ENCODE results near the gene PPIP5K2. TPM values are rescaled to one million over a fixed set of nuclear protein-coding genes. Genes with fewer than 3 reads are reported as not detected.
"Not testable (repeated sequence)": the region's sequence is repeated elsewhere in the genome, so short reads cannot be mapped to it uniquely, and the experiment has no call there.

Gene PPIP5K2
- 100 to 1,000 TPM in 1 of 4 donors, 10 to 100 TPM in 3; 82.9 to 109 (median 85.3) TPM for polyA plus RNA-seq (ENCODE audit: insufficient read length in 4 of 4)

DNA sequence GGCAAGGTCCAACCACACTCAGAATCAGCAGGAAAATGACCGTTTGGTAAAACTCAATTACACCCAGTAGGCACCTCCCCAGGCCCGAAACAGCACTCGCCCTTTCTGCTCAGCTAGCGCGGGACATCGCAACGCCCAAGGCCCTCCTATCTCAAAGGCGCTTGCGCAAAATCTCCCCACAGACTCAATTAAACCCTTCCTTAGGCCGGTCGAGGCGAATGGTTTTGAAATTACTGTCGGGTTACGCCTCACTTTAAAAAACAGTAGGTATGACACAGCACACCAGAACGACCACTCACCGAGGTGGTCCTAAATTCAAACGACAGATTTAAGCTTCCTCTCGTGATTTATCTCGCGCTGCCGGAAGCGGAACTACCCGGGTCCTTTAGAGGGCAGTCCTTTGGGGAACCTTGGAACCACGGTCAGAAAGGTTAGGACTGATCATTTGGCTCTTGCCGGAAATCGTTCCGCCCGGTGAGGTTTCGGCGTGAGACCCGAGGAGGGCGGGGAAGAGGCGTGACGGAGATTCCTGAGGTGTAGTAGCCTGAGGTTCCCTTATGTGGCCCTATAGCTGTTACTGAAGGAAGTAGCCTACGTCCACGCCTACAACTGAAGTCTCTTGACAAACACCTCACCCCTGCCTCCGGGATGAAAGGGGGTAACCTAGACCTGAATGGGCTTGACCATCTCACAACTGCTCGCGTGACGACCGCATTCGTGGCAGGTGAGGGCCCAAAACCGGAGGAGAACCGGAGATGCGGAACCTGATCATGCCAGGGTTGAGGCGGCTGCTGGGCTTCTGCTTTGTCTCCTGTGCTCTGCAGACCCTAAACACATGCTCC lies at the start of gene PPIP5K2, which contains the start of gene GIN1:
PPIP5K2 (plus strand) TSS at position 537 of the 842 bp plus-strand sequence. CDS start 9,289 bp downstream, outside the sequence.
GIN1 (minus strand) TSS at position 374 of the 842 bp plus-strand sequence. CDS start 11,431 bp downstream, outside the sequence.
- peak; percentile 94 to 98 (median 96) for DNase-seq (ENCODE audit: low read depth in 4 of 4, low spot score in 3 of 4)

DNA sequence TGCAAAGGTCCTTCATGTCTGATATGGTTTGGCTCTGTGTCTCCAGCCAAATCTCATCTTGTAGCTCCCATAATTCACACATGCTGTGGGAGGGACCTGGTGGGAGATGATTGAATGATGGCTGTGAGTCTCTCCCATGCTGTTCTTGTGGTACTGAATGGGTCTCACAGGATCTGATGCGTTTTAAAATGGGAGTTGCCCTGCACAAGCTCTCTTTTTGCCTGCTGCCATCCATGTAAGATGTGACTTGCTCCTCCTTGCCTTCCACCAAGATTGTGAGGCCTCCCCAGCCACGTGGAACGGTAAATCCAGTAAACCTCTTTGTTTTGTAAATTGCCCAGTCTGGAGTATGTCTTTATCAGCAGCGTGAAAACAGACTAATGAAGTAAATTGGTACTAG lies 46.6 kb upstream of the PPIP5K2 start:
- DNase-seq (ENCODE audit: low read depth in 4 of 4, low spot score in 3 of 4), result not testable (repeated sequence)

DNA sequence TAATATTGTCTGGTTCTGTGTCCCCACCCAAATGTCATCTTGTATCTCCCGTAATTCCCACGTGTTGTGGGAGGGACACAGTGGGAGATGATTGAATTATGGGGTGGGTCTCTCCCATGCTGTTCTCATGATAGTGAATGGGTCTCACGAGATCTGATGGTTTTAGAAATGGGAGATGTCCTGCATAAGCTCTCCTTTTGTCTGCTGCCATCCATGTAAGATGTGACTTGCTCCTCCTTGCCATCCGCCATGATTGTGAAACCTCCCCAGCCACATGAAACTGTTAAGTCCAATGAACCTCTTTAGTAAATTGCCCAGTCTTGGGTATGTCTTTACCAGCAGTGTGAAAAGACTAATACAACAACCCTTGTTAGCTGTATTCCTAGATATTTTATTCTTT lies 44.7 kb upstream of the PPIP5K2 start:
- DNase-seq (ENCODE audit: low read depth in 4 of 4, low spot score in 3 of 4), result no peak

DNA sequence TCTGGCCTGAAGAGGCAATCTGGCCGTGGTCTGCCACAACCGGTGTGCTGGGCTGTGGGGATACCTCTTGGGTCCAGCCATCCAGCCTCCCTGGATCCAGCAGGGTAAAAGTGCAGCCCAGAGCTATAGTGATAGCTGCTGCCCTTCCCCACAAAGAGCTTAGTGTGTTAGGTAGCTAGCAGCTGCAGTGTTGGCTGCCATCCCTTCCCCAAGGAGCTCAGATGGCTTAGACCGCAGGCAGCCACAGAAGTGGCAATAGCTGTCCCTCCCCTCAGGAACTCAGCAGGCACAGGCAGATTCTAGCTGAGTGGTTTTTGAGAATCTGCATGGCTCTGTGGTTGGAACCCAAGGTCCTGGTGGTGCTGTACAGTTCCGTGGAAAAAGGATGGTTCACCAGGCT lies 40.3 kb upstream of the PPIP5K2 start:
- no peak for DNase-seq (ENCODE audit: low read depth in 4 of 4, low spot score in 3 of 4)

DNA sequence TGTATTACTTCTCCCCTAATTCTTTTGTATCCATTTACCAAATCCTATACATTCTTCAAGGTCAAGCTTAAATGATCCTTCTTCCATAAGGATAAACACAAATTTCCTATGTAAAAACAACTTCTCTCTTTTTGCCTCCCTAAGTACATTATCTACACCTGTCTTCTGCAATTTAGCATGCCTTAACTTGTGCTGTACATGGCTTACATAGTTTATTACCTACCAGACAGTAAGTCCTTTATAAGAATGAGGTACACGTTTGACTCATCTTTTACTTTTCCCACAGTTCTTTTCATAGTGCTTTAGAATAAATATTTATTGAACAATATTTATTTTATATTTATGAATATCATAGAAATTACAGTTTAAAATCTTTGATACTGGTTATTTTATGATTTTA lies 33.6 kb upstream of the PPIP5K2 start:
- no peak for DNase-seq (ENCODE audit: low read depth in 4 of 4, low spot score in 3 of 4)

DNA sequence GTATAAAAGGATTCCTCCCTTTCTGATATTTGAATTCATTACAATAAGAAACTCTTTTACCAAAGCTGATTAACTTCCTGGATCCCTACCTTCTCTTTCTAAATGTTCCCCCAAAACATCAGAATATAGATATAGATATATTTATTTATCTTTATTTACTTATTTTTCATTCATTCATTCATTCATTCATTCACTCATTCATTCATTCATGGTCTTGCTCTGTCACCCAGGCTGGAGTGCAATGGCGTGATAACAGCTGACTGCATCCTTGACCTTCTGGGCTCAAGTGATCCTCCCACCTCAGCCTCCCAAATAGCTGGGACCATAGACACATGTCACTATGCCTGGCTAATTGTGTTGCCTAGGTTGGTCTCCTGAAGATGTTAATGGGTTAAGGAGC lies 30.8 kb upstream of the PPIP5K2 start:
- no peak for DNase-seq (ENCODE audit: low read depth in 4 of 4, low spot score in 3 of 4)

DNA sequence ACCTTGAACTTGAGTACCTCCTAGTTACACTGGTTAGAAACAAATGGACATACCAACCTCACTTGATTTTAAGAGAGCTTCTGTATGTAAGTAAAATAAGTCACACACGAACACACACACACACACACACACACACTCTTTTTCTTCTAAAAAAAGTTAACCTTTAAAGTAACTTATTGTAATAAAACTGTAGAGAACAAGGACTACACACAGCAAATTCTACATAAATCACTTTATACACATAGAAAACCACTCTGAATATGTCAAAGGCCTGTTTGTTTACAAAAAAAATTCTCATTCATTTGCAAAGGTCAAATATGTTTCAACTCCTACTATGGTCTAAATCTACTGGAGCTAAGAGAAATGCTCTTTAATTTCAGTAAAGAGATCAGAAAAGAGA lies 29.3 kb upstream of the PPIP5K2 start:
- DNase-seq (ENCODE audit: low read depth in 4 of 4, low spot score in 3 of 4), result no peak

DNA sequence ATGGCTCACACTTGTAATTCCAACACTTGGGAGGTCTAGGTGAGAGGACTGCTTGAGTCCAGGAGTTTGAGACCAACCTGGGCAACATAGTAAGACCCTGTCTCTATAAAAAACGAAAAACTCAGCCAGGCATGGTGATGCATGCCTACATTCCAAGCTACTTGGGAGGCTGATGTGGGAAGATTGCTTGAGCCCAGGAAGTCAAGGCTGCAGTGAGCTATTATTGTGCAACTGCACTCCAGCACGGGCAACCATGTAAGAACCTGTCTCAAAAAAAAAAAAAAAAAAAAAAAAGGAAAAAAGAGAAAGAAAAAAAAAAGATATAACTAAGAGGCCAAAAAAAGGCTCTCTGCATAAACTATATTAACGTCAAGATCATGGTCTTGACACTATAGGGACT lies 27.4 kb upstream of the PPIP5K2 start:
- no peak for DNase-seq (ENCODE audit: low read depth in 4 of 4, low spot score in 3 of 4)

DNA sequence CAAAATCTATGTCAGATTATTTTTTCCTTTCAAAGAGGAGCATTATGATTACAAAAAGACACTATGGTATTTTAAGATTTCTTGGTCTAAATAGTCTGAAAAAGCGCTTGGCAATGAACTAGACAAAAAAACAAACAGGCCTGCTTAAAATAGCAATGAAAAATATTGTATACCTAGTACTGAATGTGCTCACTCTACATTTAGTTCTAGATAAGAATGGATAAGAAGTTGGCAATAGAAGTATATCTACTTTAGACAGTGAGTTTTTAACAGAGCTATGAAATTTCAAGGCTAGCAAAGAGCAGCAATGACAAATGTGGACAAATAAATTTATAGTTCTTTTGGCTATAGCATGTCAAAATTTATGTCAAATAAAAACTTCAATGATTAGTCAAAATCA lies 26.4 kb upstream of the PPIP5K2 start:
- DNase-seq (ENCODE audit: low read depth in 4 of 4, low spot score in 3 of 4), result no peak

DNA sequence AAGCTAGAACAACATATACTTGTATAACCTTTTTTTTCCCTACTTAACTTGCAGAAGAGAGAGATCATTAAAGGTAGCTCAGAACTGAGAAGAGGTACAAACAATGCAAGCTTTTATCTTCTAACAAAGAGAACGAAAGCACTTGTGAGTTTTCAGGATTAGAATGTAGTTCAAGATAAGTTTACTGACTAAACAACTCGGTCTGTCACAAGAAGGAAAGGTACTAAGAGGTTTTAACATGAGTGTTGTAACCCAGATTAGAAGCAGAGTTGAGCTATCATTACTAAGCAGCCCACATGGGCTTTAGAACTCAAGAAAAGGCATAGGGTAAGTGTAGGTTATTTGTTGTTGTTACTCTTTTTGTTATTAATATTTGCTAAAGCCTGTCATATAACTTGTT lies 25.4 kb upstream of the PPIP5K2 start:
- DNase-seq (ENCODE audit: low read depth in 4 of 4, low spot score in 3 of 4), result no peak

DNA sequence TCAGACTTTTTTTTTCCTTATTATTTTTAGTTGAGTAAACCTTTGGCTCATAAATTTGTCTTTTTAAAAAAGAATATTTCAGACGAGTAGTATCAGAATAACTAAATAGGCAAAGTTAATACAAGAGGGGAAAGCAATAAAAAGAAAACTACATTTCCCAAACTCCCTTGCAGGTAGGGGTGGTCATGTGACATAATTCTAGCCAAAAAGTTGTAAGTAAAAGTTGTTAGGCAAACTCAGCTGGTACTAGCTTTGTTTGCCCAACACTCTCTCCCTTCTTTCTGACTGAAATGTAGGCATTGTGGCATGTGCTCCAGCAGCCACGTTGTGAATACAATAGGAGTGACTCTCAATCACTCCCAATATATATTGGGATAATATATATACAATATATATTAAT lies 21.1 kb upstream of the PPIP5K2 start:
- DNase-seq (ENCODE audit: low read depth in 4 of 4, low spot score in 3 of 4), result no peak

DNA sequence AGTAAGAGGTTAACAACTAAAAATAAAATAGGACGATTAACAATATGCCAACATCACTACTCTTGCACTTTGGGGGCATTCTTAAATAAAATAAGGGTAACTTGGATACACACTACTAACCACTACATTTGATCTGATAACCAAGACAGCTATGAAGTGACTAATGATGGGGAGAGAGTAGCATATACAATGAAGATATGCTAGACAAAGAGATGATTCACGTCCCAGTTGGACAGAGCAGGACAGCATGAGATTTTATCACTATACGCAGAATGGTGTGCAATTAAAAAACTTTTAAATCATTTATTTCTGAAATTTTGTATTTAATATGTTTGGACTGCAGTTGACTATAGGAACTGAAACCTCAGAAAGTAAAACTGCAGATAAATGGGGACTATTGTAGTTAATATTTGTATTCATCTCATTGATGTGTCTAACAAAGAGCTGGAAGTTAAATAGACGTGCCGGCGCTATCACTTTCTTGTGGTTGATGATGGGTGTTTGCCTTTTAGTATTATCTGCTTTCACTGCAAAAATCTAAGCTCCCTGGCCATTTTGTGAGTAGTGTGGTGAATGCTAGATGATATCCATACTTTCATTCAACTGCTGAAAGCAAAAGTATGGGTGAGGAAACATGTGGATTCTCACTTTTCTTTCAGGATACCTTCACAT lies 18.9 kb upstream of the PPIP5K2 start:
- no peak for DNase-seq (ENCODE audit: low read depth in 4 of 4, low spot score in 3 of 4)

DNA sequence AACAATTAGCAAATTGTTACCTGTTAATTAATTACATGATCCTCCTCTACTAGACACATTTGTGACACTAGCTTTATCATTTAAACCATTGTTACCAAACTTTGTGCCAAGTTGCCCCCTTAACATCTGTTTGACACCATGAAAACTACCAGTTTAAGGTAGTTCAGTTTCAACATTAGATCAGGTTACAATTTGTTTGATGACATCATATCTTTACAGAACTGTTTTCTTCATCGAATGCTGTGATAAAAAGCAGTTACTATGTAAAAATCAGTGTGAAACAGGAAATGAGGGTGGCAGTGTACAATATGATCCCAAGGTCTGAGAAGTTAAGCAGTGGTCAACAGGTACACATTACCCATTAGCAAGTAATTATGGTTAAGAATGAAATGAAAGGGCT lies 17.9 kb upstream of the PPIP5K2 start:
- DNase-seq (ENCODE audit: low read depth in 4 of 4, low spot score in 3 of 4), result no peak

DNA sequence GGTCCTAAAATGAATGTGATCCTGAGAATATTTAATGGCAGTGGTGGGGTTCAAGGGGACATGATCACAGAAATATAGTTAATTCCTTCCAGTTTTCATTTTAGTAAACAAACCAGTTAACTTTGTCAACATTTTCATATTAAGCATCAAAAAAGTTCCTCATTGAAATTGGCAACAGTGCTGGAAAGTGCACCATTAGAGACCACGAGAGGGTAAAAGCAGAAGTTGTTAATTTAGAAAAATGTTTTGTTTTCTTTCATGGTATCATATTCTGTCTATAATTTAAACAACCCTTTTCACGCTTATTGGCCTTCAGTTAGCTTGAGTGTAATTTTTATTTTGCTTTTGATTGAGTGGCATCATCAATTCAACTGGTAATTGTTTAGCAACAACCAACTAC lies 12.0 kb upstream of the PPIP5K2 start:
- no peak for DNase-seq (ENCODE audit: low read depth in 4 of 4, low spot score in 3 of 4)

DNA sequence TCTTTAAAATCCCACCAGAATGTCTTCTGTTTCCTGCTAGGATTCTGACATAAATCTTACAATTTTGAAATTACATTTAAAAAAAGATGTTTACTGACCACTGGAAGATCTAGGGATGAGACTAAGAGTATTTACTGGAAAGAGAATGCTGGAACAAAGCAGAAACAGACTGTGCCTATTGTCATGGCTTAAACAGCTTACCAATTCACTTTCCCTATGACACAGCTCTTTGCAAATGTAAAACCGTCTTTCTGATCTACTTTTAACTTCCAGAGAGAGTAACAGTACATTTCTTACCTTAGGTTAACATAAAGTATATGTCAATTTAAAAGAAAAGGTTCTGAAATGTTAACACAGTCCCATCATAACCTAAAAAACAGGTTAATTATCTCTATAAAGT lies 10.8 kb upstream of the PPIP5K2 start:
- no peak for DNase-seq (ENCODE audit: low read depth in 4 of 4, low spot score in 3 of 4)

DNA sequence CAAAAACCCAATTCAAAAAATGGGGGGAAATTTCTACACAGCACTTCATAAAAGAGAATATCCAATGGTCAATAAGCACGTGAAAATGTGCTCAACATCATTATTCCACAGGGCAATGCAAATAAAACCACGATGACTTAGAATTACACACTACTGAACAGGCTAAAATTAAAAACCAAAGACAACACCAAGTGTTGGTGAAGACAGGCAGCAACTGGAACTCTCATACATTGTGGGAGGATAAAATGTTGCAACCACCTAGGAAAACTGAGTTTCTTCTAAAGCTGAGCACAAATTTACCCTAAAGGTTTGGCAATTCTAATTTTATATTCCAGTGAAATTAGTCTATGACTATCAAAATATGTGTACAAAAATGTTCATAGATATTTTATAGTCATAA lies 9.7 kb upstream of the PPIP5K2 start:
- no peak for DNase-seq (ENCODE audit: low read depth in 4 of 4, low spot score in 3 of 4)

DNA sequence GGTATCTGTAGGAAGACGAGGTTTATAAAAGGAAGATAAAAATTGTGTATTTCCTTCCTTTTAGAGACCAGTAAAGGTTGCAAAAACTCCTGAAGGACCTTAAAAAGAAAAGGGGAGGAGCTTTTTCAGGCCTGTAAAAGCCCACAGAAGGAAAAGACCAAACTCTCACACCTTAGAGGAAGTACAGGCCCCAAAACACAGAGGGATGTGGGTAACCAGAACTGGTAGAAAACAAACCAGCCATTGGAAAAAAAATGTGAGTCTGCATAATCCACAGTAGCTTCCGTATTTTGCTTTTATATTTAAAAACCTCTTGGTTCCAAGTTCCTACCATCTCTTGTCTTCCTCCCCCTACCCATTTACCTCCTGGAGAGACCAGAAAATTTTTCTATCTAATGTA lies 8.6 kb upstream of the PPIP5K2 start:
- DNase-seq (ENCODE audit: low read depth in 4 of 4, low spot score in 3 of 4), result no peak

DNA sequence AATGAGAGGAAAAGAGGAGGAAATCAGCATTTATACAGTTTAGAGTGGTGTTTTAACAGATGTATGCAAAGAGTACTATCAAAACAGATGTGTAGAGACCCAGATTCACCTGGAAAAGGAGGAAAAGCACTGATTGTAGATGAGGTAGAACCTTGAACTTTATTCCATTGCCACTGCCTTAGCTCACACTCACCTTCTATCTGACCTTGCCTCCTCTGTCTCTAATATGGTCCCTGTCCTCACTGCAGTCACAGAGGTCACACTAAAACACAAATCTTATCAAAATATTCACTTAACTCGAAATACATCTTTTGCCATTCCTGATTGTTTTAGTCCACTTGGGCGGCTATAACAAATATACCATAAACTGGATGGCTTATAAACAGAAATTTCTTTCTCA lies 7.2 kb upstream of the PPIP5K2 start:
- DNase-seq (ENCODE audit: low read depth in 4 of 4, low spot score in 3 of 4), result no peak

DNA sequence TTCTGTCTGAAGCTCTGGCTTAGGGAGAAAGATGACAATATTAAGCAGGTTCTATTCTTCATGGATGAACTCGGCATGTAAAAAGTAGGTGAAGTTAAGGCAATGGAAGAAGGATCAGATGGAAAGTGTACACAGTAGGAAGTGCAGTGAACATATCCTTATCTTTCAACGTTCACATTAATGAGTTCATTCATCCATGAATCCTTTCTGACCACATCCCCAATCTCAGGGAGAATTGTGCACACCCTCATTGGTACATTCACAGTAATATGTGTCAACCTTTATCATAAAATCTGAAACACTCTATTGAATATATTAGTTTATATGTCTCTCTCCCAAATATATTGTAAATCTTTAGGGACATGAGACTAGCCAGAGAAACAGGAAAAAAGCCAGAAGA lies 5.7 kb upstream of the PPIP5K2 start:
- no peak for DNase-seq (ENCODE audit: low read depth in 4 of 4, low spot score in 3 of 4)

DNA sequence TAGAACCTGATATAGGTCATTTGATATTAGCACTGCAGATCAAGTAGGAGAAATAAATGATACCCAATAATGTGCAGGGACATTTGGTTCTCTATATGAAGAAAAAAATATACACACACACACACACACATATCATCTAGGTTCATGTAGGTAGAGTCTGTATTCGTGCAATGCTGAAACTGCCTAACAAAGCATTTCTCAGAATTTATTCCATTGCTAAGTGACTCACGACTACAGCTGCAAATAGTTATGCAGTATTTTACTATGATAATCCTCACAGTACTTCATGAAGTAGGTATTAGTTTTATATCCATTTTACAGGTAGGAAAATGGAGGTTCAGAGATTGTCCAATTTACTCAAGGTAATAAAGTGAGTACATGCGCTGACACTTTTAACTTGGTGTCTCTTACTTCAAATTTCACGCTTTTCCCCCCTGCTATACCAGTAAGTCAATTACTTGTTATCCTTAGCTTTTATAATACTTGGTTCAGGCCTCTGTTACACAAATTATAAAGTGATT lies 2.6 kb upstream of the PPIP5K2 start:
- no peak for DNase-seq (ENCODE audit: low read depth in 4 of 4, low spot score in 3 of 4)

DNA sequence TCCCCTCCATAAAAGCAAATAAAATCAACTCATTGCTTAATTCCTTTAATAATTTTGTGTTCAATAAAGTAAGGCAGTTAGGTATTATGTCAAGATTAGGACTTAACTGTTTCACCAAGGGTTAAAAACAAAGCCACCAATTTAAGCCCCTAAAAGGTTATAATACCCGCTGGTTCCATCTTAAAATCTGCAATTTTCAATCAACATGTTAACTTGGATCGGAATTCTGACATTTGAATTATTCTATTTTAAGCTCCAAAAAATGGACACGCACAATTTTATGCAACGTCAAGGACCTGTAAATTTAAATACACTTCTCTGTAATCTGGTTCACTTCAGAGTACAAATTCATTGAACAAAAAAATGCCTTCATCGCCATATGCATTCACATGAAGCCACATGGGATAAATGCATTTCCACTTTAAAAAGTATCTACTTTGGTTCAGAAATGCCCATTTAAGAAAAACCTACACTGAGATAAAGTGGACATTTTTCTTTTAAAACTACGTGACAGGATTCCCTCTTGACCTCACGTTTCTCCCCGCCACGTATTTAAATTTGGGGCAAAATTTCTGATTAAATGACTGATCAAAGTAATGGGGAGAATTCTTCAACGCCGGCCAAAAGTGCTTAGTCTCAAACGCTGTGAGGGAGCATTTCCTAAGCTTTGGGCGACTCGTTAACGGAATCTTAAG lies 884 bp upstream of the PPIP5K2 start:
- peak in 2 of 4 donors; percentile 20 to 37 for DNase-seq (ENCODE audit: low read depth in 4 of 4, low spot score in 3 of 4)
